ENCODE results near the gene ZNF710.

Gene ZNF710

DNA sequence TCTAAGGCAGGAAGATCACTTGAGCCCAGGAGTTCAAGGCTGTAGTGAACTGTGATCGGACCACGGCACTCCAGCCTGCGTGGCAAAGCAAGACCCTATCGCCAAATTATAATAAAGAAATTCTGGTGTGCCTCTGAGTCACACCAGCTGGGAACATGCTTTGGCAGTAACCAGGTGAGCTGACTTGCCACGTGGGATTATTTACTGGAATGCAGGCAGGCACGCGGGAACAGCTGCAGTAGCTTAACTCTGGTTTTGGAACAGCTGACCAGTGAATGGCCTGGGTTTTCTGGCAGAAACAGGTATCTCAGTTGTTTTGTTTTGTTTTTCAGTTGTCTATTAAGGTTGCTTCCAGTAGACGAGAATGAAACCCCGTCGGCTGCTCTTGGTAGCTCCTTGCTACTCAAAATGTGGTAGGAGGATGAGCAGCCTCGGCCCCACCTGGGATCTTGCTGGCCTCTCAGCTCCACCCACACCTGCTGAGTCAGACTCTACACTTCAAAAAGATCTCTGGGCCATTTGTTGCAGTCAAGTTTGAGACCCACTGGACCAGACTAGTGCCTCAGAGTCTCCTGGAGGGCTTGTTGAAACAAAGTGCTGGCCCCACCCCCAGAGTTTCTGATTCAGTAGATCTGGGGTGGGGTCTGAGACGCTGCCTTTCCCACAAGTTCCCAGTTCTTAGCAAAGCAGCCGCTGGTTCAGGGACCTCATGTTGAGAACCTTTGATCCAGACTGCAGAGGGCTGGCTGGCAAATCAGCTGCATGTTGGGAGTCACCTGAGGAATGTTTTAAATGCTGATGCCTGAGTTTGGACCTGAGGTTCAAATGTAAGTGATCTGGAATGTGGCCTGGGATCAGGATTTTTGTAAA is 74.5 kb downstream of the ZNF710 start:
- TF ChIP-seq NFIC (IDR thresholded peaks at IDR 0.05) (no peak), TCF12 (IDR thresholded peaks at IDR 0.05; ENCODE audit: low read depth) (peak; percentile 44), TEAD4 (IDR thresholded peaks at IDR 0.05) (peak; percentile 81), YY1 (IDR thresholded peaks at IDR 0.05; ENCODE audit: low read depth) (no peak)
- TF ChIP-seq, protein P1, sequence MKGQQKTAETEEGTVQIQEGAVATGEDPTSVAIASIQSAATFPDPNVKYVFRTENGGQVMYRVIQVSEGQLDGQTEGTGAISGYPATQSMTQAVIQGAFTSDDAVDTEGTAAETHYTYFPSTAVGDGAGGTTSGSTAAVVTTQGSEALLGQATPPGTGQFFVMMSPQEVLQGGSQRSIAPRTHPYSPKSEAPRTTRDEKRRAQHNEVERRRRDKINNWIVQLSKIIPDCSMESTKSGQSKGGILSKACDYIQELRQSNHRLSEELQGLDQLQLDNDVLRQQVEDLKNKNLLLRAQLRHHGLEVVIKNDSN (IDR thresholded peaks at IDR 0.05), result peak; percentile 71
- TF ChIP-seq, protein P2, sequence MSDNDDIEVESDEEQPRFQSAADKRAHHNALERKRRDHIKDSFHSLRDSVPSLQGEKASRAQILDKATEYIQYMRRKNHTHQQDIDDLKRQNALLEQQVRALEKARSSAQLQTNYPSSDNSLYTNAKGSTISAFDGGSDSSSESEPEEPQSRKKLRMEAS (IDR thresholded peaks at IDR 0.05), result peak; percentile 94

DNA sequence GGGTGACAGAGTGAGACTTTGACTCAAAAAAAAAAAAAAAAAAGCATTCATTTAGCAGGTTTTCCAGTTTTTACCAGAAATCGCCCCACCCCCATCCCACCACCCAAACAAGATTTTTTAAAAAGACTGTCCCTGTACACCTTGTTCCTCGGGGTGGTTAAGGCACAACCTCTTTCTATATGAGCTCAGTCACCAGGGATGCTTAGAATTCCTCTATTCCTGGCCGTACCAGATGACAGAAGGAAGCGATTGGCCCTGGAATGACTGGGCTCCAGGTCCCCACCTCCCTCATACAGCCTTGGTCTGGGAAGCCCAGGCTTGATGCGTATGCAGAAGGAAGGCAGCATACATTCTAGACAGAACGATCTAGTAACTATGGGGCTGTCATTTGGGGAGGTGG is 75.6 kb downstream of the ZNF710 start:
- TF ChIP-seq EGR1 (IDR thresholded peaks at IDR 0.05) (no peak), FOXM1 (IDR thresholded peaks at IDR 0.05; ENCODE audit: borderline replicate concordance, low read depth) (no peak), NFIC (IDR thresholded peaks at IDR 0.05) (no peak), TCF12 (IDR thresholded peaks at IDR 0.05; ENCODE audit: low read depth) (no peak), CEBPB (IDR thresholded peaks at IDR 0.05) (no peak), YY1 (IDR thresholded peaks at IDR 0.05; ENCODE audit: low read depth) (no peak), TEAD4 (IDR thresholded peaks at IDR 0.05) (no peak), TAF1 (IDR thresholded peaks at IDR 0.05; ENCODE audit: low read depth) (no peak)
- TF ChIP-seq, protein P3, sequence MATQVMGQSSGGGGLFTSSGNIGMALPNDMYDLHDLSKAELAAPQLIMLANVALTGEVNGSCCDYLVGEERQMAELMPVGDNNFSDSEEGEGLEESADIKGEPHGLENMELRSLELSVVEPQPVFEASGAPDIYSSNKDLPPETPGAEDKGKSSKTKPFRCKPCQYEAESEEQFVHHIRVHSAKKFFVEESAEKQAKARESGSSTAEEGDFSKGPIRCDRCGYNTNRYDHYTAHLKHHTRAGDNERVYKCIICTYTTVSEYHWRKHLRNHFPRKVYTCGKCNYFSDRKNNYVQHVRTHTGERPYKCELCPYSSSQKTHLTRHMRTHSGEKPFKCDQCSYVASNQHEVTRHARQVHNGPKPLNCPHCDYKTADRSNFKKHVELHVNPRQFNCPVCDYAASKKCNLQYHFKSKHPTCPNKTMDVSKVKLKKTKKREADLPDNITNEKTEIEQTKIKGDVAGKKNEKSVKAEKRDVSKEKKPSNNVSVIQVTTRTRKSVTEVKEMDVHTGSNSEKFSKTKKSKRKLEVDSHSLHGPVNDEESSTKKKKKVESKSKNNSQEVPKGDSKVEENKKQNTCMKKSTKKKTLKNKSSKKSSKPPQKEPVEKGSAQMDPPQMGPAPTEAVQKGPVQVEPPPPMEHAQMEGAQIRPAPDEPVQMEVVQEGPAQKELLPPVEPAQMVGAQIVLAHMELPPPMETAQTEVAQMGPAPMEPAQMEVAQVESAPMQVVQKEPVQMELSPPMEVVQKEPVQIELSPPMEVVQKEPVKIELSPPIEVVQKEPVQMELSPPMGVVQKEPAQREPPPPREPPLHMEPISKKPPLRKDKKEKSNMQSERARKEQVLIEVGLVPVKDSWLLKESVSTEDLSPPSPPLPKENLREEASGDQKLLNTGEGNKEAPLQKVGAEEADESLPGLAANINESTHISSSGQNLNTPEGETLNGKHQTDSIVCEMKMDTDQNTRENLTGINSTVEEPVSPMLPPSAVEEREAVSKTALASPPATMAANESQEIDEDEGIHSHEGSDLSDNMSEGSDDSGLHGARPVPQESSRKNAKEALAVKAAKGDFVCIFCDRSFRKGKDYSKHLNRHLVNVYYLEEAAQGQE (IDR thresholded peaks at IDR 0.05; ENCODE audit: low read depth), result no peak
- TF ChIP-seq, protein P2 (IDR thresholded peaks at IDR 0.05), result no peak

DNA sequence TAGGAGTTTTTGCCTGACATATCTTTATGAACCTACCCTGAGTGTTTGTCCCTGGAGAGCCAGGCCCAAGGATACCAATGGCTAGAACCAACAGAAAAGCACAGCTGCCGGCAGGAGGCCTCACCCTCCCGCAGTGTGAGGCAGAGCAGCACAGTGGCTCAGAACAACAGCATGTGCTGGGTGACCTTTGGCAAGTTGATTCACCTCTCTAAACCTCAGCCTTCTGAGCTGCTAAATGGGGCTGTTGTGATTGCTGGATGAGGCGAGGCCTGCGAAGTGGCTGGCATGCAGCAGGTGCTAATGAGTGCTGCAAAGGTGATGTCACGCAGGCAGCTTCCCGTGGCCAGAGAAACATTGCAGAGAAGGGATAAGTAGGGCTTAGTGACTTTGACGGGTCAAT is 77.8 kb downstream of the ZNF710 start:
- TF ChIP-seq ZBTB7A (IDR thresholded peaks at IDR 0.05; ENCODE audit: low read depth) (no peak), FOXM1 (IDR thresholded peaks at IDR 0.05; ENCODE audit: borderline replicate concordance, low read depth) (no peak), CREB1 (IDR thresholded peaks at IDR 0.05; ENCODE audit: low read depth) (no peak)
- TF ChIP-seq, protein P3 (IDR thresholded peaks at IDR 0.05; ENCODE audit: low read depth), result no peak

DNA sequence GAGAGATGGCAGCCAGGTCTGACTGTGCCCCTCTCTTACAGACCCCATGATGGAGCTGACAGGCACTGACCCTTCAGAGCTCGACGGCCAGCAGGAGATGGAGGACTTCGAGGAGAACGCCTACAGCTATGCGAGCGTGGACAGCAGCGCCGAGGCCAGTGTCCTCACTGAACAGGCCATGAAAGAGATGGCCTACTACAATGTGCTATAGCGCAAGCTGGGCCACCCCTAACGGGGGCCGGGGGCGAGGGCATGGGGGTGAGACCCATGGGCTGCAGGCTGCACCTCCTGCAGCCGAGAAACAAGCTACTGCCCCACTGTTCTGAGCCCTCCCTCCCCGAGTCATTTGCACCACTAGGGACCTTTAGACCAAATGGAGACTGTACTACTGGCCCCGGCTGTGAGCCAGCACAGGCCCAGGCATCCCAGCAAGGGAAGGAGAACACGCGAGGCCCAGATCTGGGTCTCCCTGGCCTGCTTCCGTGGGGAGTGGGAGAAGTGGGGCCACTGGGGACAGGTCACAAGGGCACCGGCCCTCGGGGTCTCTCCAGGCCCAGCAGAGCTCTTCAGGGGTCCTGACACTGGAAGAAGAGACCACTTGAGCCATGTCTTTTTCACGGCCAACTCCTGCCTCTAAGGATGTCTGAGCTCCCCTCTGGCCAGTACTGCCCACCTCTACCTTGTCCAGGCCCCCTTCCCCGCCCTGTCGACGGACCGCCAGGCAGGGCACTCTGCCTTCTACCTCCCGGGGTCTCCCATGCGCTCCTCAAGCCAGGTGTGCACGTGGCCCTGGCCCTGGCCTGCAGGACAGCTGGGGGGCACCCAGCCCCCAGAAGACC is 78.7 kb downstream of the ZNF710 start:
- no peak for TF ChIP-seq EP300 (IDR thresholded peaks at IDR 0.05; ENCODE audit: borderline replicate concordance)
- TF ChIP-seq, protein P3 (IDR thresholded peaks at IDR 0.05; ENCODE audit: low read depth), result no peak
- TF ChIP-seq NFIC (IDR thresholded peaks at IDR 0.05), result no peak
- TF ChIP-seq FOXM1 (IDR thresholded peaks at IDR 0.05; ENCODE audit: borderline replicate concordance, low read depth), result no peak
- TF ChIP-seq, protein P2 (IDR thresholded peaks at IDR 0.05), result no peak
- TF ChIP-seq TEAD4 (IDR thresholded peaks at IDR 0.05), result no peak
- TF ChIP-seq EGR1 (IDR thresholded peaks at IDR 0.05), result no peak
- no peak for TF ChIP-seq ZBTB7A (IDR thresholded peaks at IDR 0.05; ENCODE audit: low read depth)
- TF ChIP-seq, protein P1 (IDR thresholded peaks at IDR 0.05), result no peak
- no peak for TF ChIP-seq TCF12 (IDR thresholded peaks at IDR 0.05; ENCODE audit: low read depth)
- TF ChIP-seq CREB1 (IDR thresholded peaks at IDR 0.05; ENCODE audit: low read depth), result no peak
- no peak for TF ChIP-seq TAF1 (IDR thresholded peaks at IDR 0.05; ENCODE audit: low read depth)
- no peak for TF ChIP-seq CEBPB (IDR thresholded peaks at IDR 0.05)
- TF ChIP-seq YY1 (IDR thresholded peaks at IDR 0.05; ENCODE audit: low read depth), result no peak
- no peak for TF ChIP-seq RAD21 (IDR thresholded peaks at IDR 0.05; ENCODE audit: low read depth)
